Liver (tissue), 4 donors: ENCODE measurements around the gene DMRTC1. TPM values are rescaled to one million over a fixed set of nuclear protein-coding genes. Genes with fewer than 3 reads are reported as not detected.

Experiments
- polyA plus RNA-seq, 2 donors: library from polyadenylated mRNA; stranded (reverse) in 1 of 2; unstranded in 1 of 2; fragments of 200-250 nt in 1 of 2; fragments of >200 nt in 1 of 2; fragmentation: Nextera tagmentation in 1 of 2; extraction: Ambion mirVana in 1 of 2; gene quantifications; one replicate each; pipeline versions ENCODE4 v1.2.1 to v1.2.3, GENCODE V29; 2013 to 2015
- total RNA-seq, 2 donors: library from RNA; depleted of rRNA; stranded (reverse); fragments of >200 nt; gene quantifications; one replicate each; pipeline ENCODE4 v1.2.3, GENCODE V29; 2014
- donor health status: healthy.
- donor health status: healthy.
- donor health status: healthy.

The DMRTC1 gene
- total and polyA plus RNA-seq, 4 donors, result not detected

Other genes starting within 250 kb of the DMRTC1 start
- gene PHKA1, start 229.5 kb downstream of the DMRTC1 start, total RNA-seq, result 1 to 10 TPM; 1.7 to 5.5 TPM
- 1 to 10 TPM in 1 of 2 donors, under 1 TPM in 1; 0.57 to 1.1 TPM for gene PHKA1, start 229.5 kb downstream of the DMRTC1 start, polyA plus RNA-seq
- gene DMRTC1B, start 166.9 kb downstream of the DMRTC1 start, total RNA-seq, result under 1 TPM in 1 of 2 donors, not detected in 1; 0.19 TPM
- gene DMRTC1B, start 166.9 kb downstream of the DMRTC1 start, polyA plus RNA-seq, result not detected
- not detected for gene FAM236B, start 161.2 kb downstream of the DMRTC1 start, total RNA-seq
- not detected for gene FAM236B, start 161.2 kb downstream of the DMRTC1 start, polyA plus RNA-seq
- not detected for gene FAM236D, start 135.6 kb downstream of the DMRTC1 start, total RNA-seq
- gene FAM236D, start 135.6 kb downstream of the DMRTC1 start, polyA plus RNA-seq, result not detected
- not detected for gene FAM236C, start 31.2 kb downstream of the DMRTC1 start, total RNA-seq
- gene FAM236C, start 31.2 kb downstream of the DMRTC1 start, polyA plus RNA-seq, result not detected
- gene FAM236A, start 5.6 kb downstream of the DMRTC1 start, total RNA-seq, result not detected
- not detected for gene FAM236A, start 5.6 kb downstream of the DMRTC1 start, polyA plus RNA-seq
- gene PABPC1L2B, start 59.1 kb upstream of the DMRTC1 start, total RNA-seq, result not detected
- not detected for gene PABPC1L2B, start 59.1 kb upstream of the DMRTC1 start, polyA plus RNA-seq
- not detected for gene PABPC1L2A, start 135.7 kb upstream of the DMRTC1 start, total RNA-seq
- gene PABPC1L2A, start 135.7 kb upstream of the DMRTC1 start, polyA plus RNA-seq, result not detected